Measurements from ENCODE around the gene IKZF4.
"Not testable (repeated sequence)": the region's sequence is repeated elsewhere in the genome, so short reads cannot be mapped to it uniquely, and the experiment has no call there.

The IKZF4 gene

DNA sequence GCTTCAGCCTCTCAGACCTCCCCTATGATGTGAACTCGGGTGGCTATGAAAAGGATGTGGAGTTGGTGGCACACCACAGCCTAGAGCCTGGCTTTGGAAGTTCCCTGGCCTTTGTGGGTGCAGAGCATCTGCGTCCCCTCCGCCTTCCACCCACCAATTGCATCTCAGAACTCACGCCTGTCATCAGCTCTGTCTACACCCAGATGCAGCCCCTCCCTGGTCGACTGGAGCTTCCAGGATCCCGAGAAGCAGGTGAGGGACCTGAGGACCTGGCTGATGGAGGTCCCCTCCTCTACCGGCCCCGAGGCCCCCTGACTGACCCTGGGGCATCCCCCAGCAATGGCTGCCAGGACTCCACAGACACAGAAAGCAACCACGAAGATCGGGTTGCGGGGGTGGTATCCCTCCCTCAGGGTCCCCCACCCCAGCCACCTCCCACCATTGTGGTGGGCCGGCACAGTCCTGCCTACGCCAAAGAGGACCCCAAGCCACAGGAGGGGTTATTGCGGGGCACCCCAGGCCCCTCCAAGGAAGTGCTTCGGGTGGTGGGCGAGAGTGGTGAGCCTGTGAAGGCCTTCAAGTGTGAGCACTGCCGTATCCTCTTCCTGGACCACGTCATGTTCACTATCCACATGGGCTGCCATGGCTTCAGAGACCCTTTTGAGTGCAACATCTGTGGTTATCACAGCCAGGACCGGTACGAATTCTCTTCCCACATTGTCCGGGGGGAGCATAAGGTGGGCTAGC lies 13.9 kb downstream of the IKZF4 start:
- Histone ChIP-seq H3K36me3 (ENCODE audit: control insufficient read depth in 2 of 2, insufficient read depth in 2 of 2, low read length in 2 of 2) (peaks cover 6 to 19% of the 10 kb centered on the region in 2 donors), H3K4me1 (ENCODE audit: control insufficient read depth in 2 of 2, insufficient read depth in 2 of 2, low read length in 2 of 2) (no peaks in the 10 kb centered on the region), H3K4me3 (ENCODE audit: low read length in 2 of 2) (no peak overlapping the region), H3K9ac (ENCODE audit: low read depth in 1 of 2, low read length in 2 of 2) (no peak overlapping the region), H3K27me3 (ENCODE audit: control insufficient read depth in 2 of 2, insufficient read depth in 2 of 2, low read length in 2 of 2) (no peaks in the 10 kb centered on the region), H3K27ac (ENCODE audit: low read depth in 2 of 2, low read length in 2 of 2) (no peak overlapping the region), H3K9me3 (ENCODE audit: control insufficient read depth in 2 of 2, low read length in 2 of 2) (no peaks in the 10 kb centered on the region)

DNA sequence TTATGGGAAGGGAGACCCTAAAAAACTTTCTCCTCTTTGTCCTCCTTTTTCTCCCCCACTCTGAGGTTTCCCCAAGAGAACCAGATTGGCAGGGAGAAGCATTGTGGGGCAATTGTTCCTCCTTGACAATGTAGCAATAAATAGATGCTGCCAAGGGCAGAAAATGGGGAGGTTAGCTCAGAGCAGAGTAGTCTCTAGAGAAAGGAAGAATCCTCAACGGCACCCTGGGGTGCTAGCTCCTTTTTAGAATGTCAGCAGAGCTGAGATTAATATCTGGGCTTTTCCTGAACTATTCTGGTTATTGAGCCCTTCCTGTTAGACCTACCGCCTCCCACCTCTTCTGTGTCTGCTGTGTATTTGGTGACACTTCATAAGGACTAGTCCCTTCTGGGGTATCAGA lies 16.3 kb downstream of the IKZF4 start:
- H3K27ac ChIP-seq (ENCODE audit: low read depth in 2 of 2, low read length in 2 of 2), result no peak overlapping the region

DNA sequence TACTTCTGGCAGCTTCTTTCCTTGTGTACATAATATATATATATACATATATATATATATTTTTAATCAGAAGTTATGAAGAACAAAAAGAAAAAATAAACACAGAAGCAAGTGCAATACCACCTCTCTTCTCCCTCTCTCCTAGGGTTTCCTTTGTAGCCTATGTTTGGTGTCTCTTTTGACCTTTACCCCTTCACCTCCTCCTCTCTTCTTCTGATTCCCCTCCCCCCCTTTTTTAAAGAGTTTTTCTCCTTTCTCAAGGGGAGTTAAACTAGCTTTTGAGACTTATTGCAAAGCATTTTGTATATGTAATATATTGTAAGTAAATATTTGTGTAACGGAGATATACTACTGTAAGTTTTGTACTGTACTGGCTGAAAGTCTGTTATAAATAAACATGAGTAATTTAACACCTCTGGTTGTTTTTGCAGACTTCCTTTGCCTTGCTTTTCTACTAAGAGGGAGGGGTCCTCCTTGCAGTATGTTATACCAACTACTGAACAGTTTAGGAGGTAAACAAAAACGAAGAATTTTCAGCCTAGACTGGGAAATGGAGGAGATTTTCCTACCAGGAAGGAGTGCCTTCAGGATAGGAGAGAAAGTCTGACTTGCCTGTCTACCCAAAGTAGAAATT lies 17.3 kb downstream of the IKZF4 start:
- no peak overlapping the region for H3K4me3 ChIP-seq (ENCODE audit: low read length in 2 of 2)
- peaks cover 12 to 13% of the 10 kb centered on the region in 2 donors for H3K4me1 ChIP-seq (ENCODE audit: control insufficient read depth in 2 of 2, insufficient read depth in 2 of 2, low read length in 2 of 2)
- H3K27me3 ChIP-seq (ENCODE audit: control insufficient read depth in 2 of 2, insufficient read depth in 2 of 2, low read length in 2 of 2), result no peaks in the 10 kb centered on the region
- H3K9ac ChIP-seq (ENCODE audit: low read depth in 1 of 2, low read length in 2 of 2), result no peak overlapping the region
- H3K36me3 ChIP-seq (ENCODE audit: control insufficient read depth in 2 of 2, insufficient read depth in 2 of 2, low read length in 2 of 2), result peaks cover 3 to 9% of the 10 kb centered on the region in 2 donors
- H3K9me3 ChIP-seq (ENCODE audit: control insufficient read depth in 2 of 2, low read length in 2 of 2), result no peaks in the 10 kb centered on the region
- H3K27ac ChIP-seq (ENCODE audit: low read depth in 2 of 2, low read length in 2 of 2), result no peak overlapping the region

More for the DNA sequence above, 16.3 kb downstream of the IKZF4 start:
- Histone ChIP-seq H3K27me3 (ENCODE audit: control insufficient read depth in 2 of 2, insufficient read depth in 2 of 2, low read length in 2 of 2) (no peaks in the 10 kb centered on the region), H3K9ac (ENCODE audit: low read depth in 1 of 2, low read length in 2 of 2) (no peak overlapping the region), H3K9me3 (ENCODE audit: control insufficient read depth in 2 of 2, low read length in 2 of 2) (no peaks in the 10 kb centered on the region), H3K4me3 (ENCODE audit: low read length in 2 of 2) (no peak overlapping the region), H3K36me3 (ENCODE audit: control insufficient read depth in 2 of 2, insufficient read depth in 2 of 2, low read length in 2 of 2) (peaks cover 6 to 18% of the 10 kb centered on the region in 2 donors), H3K4me1 (ENCODE audit: control insufficient read depth in 2 of 2, insufficient read depth in 2 of 2, low read length in 2 of 2) (peaks cover 5 to 6% of the 10 kb centered on the region in 2 donors)

DNA sequence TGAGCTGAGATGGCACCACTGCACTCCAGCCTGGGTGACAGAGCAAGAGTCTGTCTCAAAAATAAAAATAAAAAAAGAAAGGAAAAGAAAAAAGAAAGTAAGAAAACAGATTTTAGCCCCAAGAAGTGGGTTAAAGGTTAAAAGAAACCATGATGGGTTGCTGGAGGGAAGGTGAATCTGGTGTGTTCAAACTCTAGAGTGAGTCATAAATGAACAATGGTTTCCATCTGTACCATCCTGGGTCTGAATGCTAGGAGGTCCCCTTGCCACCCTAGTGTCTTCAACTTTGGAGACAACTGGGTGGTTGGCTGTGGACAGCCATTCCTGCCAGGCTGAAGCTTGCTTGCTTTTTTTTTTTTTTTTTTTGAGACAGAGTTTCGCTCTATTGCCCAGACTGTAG lies 19.3 kb downstream of the IKZF4 start:
- no peak overlapping the region for H3K9ac ChIP-seq (ENCODE audit: low read depth in 1 of 2, low read length in 2 of 2)
- H3K4me3 ChIP-seq (ENCODE audit: low read length in 2 of 2), result no peak overlapping the region
- H3K4me1 ChIP-seq (ENCODE audit: control insufficient read depth in 2 of 2, insufficient read depth in 2 of 2, low read length in 2 of 2), result peaks cover 19 to 20% of the 10 kb centered on the region in 2 donors
- no peaks in the 10 kb centered on the region for H3K9me3 ChIP-seq (ENCODE audit: control insufficient read depth in 2 of 2, low read length in 2 of 2)
- H3K27ac ChIP-seq (ENCODE audit: low read depth in 2 of 2, low read length in 2 of 2), result no peak overlapping the region
- H3K36me3 ChIP-seq (ENCODE audit: control insufficient read depth in 2 of 2, insufficient read depth in 2 of 2, low read length in 2 of 2), result peaks cover 16 to 25% of the 10 kb centered on the region in 2 donors
- H3K27me3 ChIP-seq (ENCODE audit: control insufficient read depth in 2 of 2, insufficient read depth in 2 of 2, low read length in 2 of 2), result no peaks in the 10 kb centered on the region

- Histone ChIP-seq H3K9ac (ENCODE audit: low read depth in 1 of 2, low read length in 2 of 2) (peak overlapping the region; percentile 62 to 63), H3K36me3 (ENCODE audit: control insufficient read depth in 2 of 2, insufficient read depth in 2 of 2, low read length in 2 of 2) (peaks cover 21 to 28% of the 10 kb centered on the region in 2 donors), H3K27me3 (ENCODE audit: control insufficient read depth in 2 of 2, insufficient read depth in 2 of 2, low read length in 2 of 2) (no peaks in the 10 kb centered on the region), H3K4me3 (ENCODE audit: low read length in 2 of 2) (peak overlapping the region; percentile 98 to 99), H3K9me3 (ENCODE audit: control insufficient read depth in 2 of 2, low read length in 2 of 2) (no peaks in the 10 kb centered on the region), H3K4me1 (ENCODE audit: control insufficient read depth in 2 of 2, insufficient read depth in 2 of 2, low read length in 2 of 2) (peaks cover 19 to 26% of the 10 kb centered on the region in 2 donors), H3K27ac (ENCODE audit: low read depth in 2 of 2, low read length in 2 of 2) (peak overlapping the region; percentile 94 to 95)
Measured at GRCh38 chr12:56040963-56041551, 20.2 kb downstream of the IKZF4 start.

DNA sequence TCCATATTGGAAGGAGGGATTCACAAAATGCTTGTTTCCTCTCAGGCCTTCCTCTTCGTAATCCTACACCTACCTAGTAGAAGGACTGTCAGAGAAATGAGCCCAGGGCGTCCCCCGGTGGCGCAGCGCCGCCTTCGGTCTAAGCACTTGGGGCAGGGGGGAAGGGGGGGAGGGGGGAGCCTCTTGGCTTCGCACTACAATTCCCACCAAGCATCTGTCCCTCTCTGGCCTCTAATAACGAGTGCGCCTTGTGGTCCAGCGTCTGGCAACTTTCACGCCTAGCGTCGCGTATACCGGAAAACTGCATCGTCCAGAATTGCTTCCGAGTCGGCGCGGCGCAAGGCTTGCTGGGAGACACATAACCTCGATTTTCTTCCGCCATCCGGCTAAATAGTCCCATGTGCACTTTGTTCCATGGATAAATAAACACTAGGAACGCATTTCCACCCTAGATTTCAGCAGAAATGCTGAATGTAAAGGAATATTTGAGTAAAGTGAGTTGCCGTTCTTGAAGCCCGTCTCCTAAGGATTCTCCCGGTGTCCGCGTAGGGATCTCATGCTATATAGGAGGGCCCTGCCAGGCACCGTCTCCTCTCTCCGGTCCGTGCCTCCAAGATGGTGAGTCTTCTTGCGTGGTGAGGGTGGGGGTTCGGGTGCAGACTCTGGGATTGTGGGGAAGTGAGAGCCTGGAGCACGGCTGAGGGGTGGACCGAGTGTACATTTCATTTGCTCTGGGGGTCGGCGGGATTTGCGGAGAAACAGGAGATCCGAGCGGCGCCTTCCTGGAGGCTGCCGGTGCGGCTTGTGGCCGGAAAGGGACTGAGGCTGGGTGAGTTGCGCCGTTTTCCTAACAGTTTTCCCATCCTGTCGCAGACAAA lies 20.9 kb downstream of the IKZF4 start, which contains the start of gene RPS26:
TSS of gene RPS26 (plus strand) at position 367 of the 878 bp plus-strand sequence. CDS start at position 616, 249 bp downstream.
- Histone ChIP-seq H3K9ac (ENCODE audit: low read depth in 1 of 2, low read length in 2 of 2) (peak within 1 kb of the TSS; percentile 92), H3K36me3 (ENCODE audit: control insufficient read depth in 2 of 2, insufficient read depth in 2 of 2, low read length in 2 of 2) (peaks cover 21 to 28% of the 10 kb centered on the region in 2 donors), H3K9me3 (ENCODE audit: control insufficient read depth in 2 of 2, low read length in 2 of 2) (no peaks in the 10 kb centered on the region), H3K27ac (ENCODE audit: low read depth in 2 of 2, low read length in 2 of 2) (peak within 1 kb of the TSS; percentile 94 to 95), H3K4me3 (ENCODE audit: low read length in 2 of 2) (peak within 1 kb of the TSS; percentile 98 to 99), H3K4me1 (ENCODE audit: control insufficient read depth in 2 of 2, insufficient read depth in 2 of 2, low read length in 2 of 2) (peaks cover 19 to 26% of the 10 kb centered on the region in 2 donors), H3K27me3 (ENCODE audit: control insufficient read depth in 2 of 2, insufficient read depth in 2 of 2, low read length in 2 of 2) (no peaks in the 10 kb centered on the region)

DNA sequence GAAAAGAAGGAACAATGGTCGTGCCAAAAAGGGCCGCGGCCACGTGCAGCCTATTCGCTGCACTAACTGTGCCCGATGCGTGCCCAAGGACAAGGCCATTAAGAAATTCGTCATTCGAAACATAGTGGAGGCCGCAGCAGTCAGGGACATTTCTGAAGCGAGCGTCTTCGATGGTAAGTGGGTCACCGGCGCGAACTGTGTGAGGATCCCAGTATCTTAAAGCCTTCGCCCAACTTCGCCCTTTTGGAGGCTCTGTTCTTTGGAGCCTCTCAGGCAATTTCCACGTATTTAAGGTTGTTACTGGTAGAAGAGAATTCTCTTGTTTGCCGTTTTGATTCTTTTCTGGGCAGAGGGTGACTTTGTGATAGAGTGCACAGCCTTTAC lies 21.6 kb downstream of the IKZF4 start:
- H3K9ac ChIP-seq (ENCODE audit: low read depth in 1 of 2, low read length in 2 of 2), result peak overlapping the region; percentile 92

GRCh38 chr12:56042843-56043242 lies 22.0 kb downstream of the IKZF4 start:
- Histone ChIP-seq H3K9me3 (ENCODE audit: control insufficient read depth in 2 of 2, low read length in 2 of 2) (no peaks in the 10 kb centered on the region), H3K36me3 (ENCODE audit: control insufficient read depth in 2 of 2, insufficient read depth in 2 of 2, low read length in 2 of 2) (peaks cover 21 to 28% of the 10 kb centered on the region in 2 donors), H3K27me3 (ENCODE audit: control insufficient read depth in 2 of 2, insufficient read depth in 2 of 2, low read length in 2 of 2) (no peaks in the 10 kb centered on the region), H3K4me3 (ENCODE audit: low read length in 2 of 2) (peak overlapping the region; percentile 98 to 99), H3K27ac (ENCODE audit: low read depth in 2 of 2, low read length in 2 of 2) (peak overlapping the region; percentile 94 to 95), H3K9ac (ENCODE audit: low read depth in 1 of 2, low read length in 2 of 2) (peak overlapping the region; percentile 92), H3K4me1 (ENCODE audit: control insufficient read depth in 2 of 2, insufficient read depth in 2 of 2, low read length in 2 of 2) (peaks cover 19 to 26% of the 10 kb centered on the region in 2 donors)

More for the DNA sequence above, 21.6 kb downstream of the IKZF4 start:
- Histone ChIP-seq H3K27ac (ENCODE audit: low read depth in 2 of 2, low read length in 2 of 2) (peak overlapping the region; percentile 94 to 95), H3K4me1 (ENCODE audit: control insufficient read depth in 2 of 2, insufficient read depth in 2 of 2, low read length in 2 of 2) (peaks cover 19 to 26% of the 10 kb centered on the region in 2 donors), H3K4me3 (ENCODE audit: low read length in 2 of 2) (peak overlapping the region; percentile 98 to 99), H3K36me3 (ENCODE audit: control insufficient read depth in 2 of 2, insufficient read depth in 2 of 2, low read length in 2 of 2) (peaks cover 21 to 28% of the 10 kb centered on the region in 2 donors)
- H3K27me3 ChIP-seq (ENCODE audit: control insufficient read depth in 2 of 2, insufficient read depth in 2 of 2, low read length in 2 of 2); H3K9me3 ChIP-seq (ENCODE audit: control insufficient read depth in 2 of 2, low read length in 2 of 2): not testable (repeated sequence)

GRCh38 chr12:56046027-56046780 lies 25.4 kb downstream of the IKZF4 start:
- Histone ChIP-seq H3K27ac (ENCODE audit: low read depth in 2 of 2, low read length in 2 of 2) (no peak overlapping the region), H3K9ac (ENCODE audit: low read depth in 1 of 2, low read length in 2 of 2) (peak overlapping the region in 1 of 2 donors; percentile 7), H3K36me3 (ENCODE audit: control insufficient read depth in 2 of 2, insufficient read depth in 2 of 2, low read length in 2 of 2) (peaks cover 21 to 28% of the 10 kb centered on the region in 2 donors), H3K27me3 (ENCODE audit: control insufficient read depth in 2 of 2, insufficient read depth in 2 of 2, low read length in 2 of 2) (no peaks in the 10 kb centered on the region), H3K4me3 (ENCODE audit: low read length in 2 of 2) (no peak overlapping the region), H3K4me1 (ENCODE audit: control insufficient read depth in 2 of 2, insufficient read depth in 2 of 2, low read length in 2 of 2) (peaks cover 15 to 23% of the 10 kb centered on the region in 2 donors), H3K9me3 (ENCODE audit: control insufficient read depth in 2 of 2, low read length in 2 of 2) (no peaks in the 10 kb centered on the region)

Data from mucosa of rectum (tissue), 2 donors.